Prostate gland (tissue), 2 donors: ENCODE data around the gene SELENOO. TPM values are rescaled to one million over a fixed set of nuclear protein-coding genes. Genes with fewer than 3 reads are reported as not detected.

Experiments used
- DNase-seq: peaks from one replicate; pipeline ENCODE4 v3.0.0-alpha.2; 2019; ENCODE audit warnings: low spot score
- H3K27ac ChIP-seq, 2 donors: fragments of 200-600 bp; sonication (generic); 2 replicates each; pipeline ENCODE4 v1.5.1; 2017 to 2019
- H3K27me3 ChIP-seq: fragments of 200-600 bp; sonication (generic); replicated peaks from 2 replicates; pipeline ENCODE4 v1.5.1; 2019; ENCODE audit not compliant: insufficient read depth
- H3K36me3 ChIP-seq, 2 donors: fragments of 200-600 bp; sonication (generic); 1 replicate in 1 of 2; 2 replicates in 1 of 2; pipeline versions ENCODE4 v1.5.1 to v1.8.1; 2017 to 2019
- H3K4me1 ChIP-seq: fragments of 200-600 bp; sonication (generic); replicated peaks from 2 replicates; pipeline ENCODE4 v1.5.1; 2019
- H3K4me3 ChIP-seq, 2 donors: fragments of 200-600 bp; sonication (generic); 2 replicates each; pipeline ENCODE4 v1.5.1; 2017 to 2019
- H3K9me3 ChIP-seq: fragments of 200-600 bp; sonication (generic); 2 replicates; pipeline ENCODE4 v1.5.1; 2017
- POLR2A ChIP-seq: fragments of 450-650 bp; IDR thresholded peaks from one replicate; pipeline ENCODE4 v1.6.1; 2016; ENCODE audit warnings: antibody characterized with exemption, mild to moderate bottlenecking
- POLR2AphosphoS5 ChIP-seq: sonication (generic); formaldehyde crosslinking; IDR thresholded peaks from one replicate; pipeline ENCODE4 v1.6.1; 2017; ENCODE audit warnings: antibody characterized with exemption
- WGBS: methylation state at CpG from one replicate; pipeline ENCODE4 v1.1.5; 2018; 5-methylcytosine and 5-hydroxymethylcytosine counted together
- intact Hi-C: fragments of 100-400 bp; cut with DNase I; formaldehyde crosslinking; loops from one replicate; pipeline ENCODE4 v1.14.2; 2022
- total RNA-seq, 2 donors: library from RNA; depleted of rRNA; stranded (reverse); fragments of >200 nt; gene quantifications; one replicate each; pipeline ENCODE4 v1.1.0, GENCODE V29; 2016
- TF ChIP-seq, protein P1 (sequence below), 4 experiments: fragments of 200-600 bp in 2 of 4; fragments of 450-650 bp in 2 of 4; sonication (generic) in 2 of 4; IDR thresholded peaks; 1 replicate in 3 of 4; 2 replicates in 1 of 4; pipeline ENCODE4 v1.5.1; 2016 to 2019; ENCODE audit warnings: antibody characterized with exemption in 4 of 4, mild to moderate bottlenecking in 2 of 4, moderate library complexity in 2 of 4

The SELENOO gene
- total RNA-seq, 2 donors from 2014 or later, result 51.8 to 58.5 TPM

DNA sequence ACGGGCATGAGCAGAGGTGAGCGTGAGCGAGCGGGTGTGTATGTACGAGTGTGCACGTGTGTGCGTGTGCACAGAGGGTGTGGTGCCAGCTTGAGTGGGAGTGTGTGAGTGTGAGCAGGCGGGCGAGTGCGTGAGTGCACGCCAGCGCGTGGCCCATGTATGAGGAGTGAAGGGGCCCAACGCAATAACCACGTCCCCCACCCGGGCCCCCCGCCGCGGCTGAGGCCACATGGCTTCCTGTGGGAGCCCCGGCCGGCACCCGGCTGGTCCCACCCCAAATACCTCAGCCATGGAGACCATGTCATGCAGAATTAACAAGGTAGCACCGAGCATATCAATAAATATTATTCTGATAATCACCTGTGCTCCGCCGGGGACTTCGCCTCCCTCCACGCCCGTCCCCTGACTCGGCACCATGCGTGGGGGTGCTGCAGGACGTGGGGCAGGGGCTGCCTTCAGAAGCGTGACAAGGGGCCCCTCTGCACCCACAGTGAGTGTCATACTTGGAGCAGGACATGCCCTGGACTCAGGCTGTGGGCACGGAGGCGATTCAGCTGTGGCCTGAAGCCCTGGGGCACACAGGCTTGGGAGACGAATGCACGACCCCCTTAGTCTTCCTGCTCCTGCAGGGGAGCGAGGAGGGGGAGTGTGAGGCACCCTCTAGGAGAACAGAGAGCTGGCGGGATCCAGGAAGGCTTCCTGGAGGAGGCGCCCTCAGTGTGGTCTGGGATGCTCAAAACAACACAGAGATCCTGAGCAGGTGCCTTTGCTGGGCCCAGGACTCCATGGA lies 20.7 kb upstream of the SELENOO start:
- no peak for DNase-seq
- TF ChIP-seq POLR2A (no peak), POLR2AphosphoS5 (no peak)
- TF ChIP-seq, protein P1, sequence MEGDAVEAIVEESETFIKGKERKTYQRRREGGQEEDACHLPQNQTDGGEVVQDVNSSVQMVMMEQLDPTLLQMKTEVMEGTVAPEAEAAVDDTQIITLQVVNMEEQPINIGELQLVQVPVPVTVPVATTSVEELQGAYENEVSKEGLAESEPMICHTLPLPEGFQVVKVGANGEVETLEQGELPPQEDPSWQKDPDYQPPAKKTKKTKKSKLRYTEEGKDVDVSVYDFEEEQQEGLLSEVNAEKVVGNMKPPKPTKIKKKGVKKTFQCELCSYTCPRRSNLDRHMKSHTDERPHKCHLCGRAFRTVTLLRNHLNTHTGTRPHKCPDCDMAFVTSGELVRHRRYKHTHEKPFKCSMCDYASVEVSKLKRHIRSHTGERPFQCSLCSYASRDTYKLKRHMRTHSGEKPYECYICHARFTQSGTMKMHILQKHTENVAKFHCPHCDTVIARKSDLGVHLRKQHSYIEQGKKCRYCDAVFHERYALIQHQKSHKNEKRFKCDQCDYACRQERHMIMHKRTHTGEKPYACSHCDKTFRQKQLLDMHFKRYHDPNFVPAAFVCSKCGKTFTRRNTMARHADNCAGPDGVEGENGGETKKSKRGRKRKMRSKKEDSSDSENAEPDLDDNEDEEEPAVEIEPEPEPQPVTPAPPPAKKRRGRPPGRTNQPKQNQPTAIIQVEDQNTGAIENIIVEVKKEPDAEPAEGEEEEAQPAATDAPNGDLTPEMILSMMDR (IDR thresholded peaks at IDR 0.05), result no peak
- Histone ChIP-seq H3K4me3 (no peak overlapping the region), H3K36me3 (no peaks in the 10 kb centered on the region), H3K27me3 (no peaks in the 10 kb centered on the region), H3K4me1 (peaks cover 8% of the 10 kb centered on the region), H3K9me3 (no peaks in the 10 kb centered on the region), H3K27ac (no peak overlapping the region)
- intact Hi-C loops, result no loop called here
- 84% methylated on average over 39 of the region's 39 CpGs for whole genome bisulfite sequencing

GRCh38 chr22:50180727-50181521 lies 19.9 kb upstream of the SELENOO start:
- DNase-seq, result no peak
- H3K36me3 ChIP-seq, result no peaks in the 10 kb centered on the region
- H3K9me3 ChIP-seq, result no peaks in the 10 kb centered on the region
- H3K4me3 ChIP-seq, result no peak overlapping the region
- 89% methylated on average over 27 of the region's 27 CpGs for WGBS
- TF ChIP-seq POLR2A (no peak), POLR2AphosphoS5 (no peak)
- TF ChIP-seq, protein P1 (IDR thresholded peaks at IDR 0.05), result no peak
- no peak overlapping the region for H3K27ac ChIP-seq
- peaks cover 8% of the 10 kb centered on the region for H3K4me1 ChIP-seq
- intact Hi-C loops, result no loop called here
- H3K27me3 ChIP-seq, result no peaks in the 10 kb centered on the region

- Histone ChIP-seq H3K9me3 (no peaks in the 10 kb centered on the region), H3K4me3 (no peak overlapping the region), H3K4me1 (peaks cover 8% of the 10 kb centered on the region), H3K27ac (peak overlapping the region; percentile 16 to 52), H3K36me3 (no peaks in the 10 kb centered on the region), H3K27me3 (no peaks in the 10 kb centered on the region)
- TF ChIP-seq, protein P1 (IDR thresholded peaks at IDR 0.05), result no peak
- TF ChIP-seq POLR2AphosphoS5 (peak; percentile 58), POLR2A (peak; percentile 34)
- DNase-seq, result peak; percentile 80
- intact Hi-C loops, result no loop called here
- WGBS, result 66% methylated on average over 30 of the region's 31 CpGs
These were observed 18.4 kb upstream of the SELENOO start for GRCh38 chr22:50182176-50183081.

- Histone ChIP-seq H3K36me3 (no peaks in the 10 kb centered on the region), H3K27ac (peak overlapping the region; percentile 32 to 52), H3K4me1 (peaks cover 8% of the 10 kb centered on the region), H3K27me3 (no peaks in the 10 kb centered on the region), H3K4me3 (no peak overlapping the region), H3K9me3 (no peaks in the 10 kb centered on the region)
- TF ChIP-seq POLR2A (no peak), POLR2AphosphoS5 (no peak)
- TF ChIP-seq, protein P1 (IDR thresholded peaks at IDR 0.05), result no peak
- intact Hi-C loops, result no loop called here
- DNase-seq, result no peak
- 72% methylated on average over 19 of the region's 19 CpGs for WGBS
These were observed 17.5 kb upstream of the SELENOO start for GRCh38 chr22:50183141-50183971.
